A549 (cell line): ENCODE data around the gene PRDM2. TPM values are rescaled to one million over a fixed set of nuclear protein-coding genes. Genes with fewer than 3 reads are reported as not detected.

Experiments used
- ATAC-seq, 2 experiments: fragments of 200-7000 bp in 1 of 2; fragments of >200 bp in 1 of 2; cut with Nextera tagmentation in 1 of 2; cut with Tn5 transposase in 1 of 2; 3 replicates each; pipeline versions ENCODE4 v1.8.0 to v1.9.1; 2018 to 2020; ENCODE audit warnings: mild to moderate bottlenecking in 1 of 2, moderate library complexity in 1 of 2
- CTCF ChIA-PET: fragments of 300-600 bp; sonication (Branson Sonifier 250); formaldehyde crosslinking; extraction: SDS; loops from one replicate; lab custom pipeline; 2021; ENCODE audit warnings: antibody characterized with exemption, inconsistent platforms; lab: Yijun Ruan, JAX
- POLR2A ChIA-PET: fragments of 350-600 bp; formaldehyde crosslinking; extraction: SDS; loops from one replicate; lab custom pipeline; 2021; ENCODE audit warnings: antibody characterized with exemption, inconsistent platforms; lab: Yijun Ruan, JAX
- DNase-seq, 2 experiments: peaks; one replicate each; pipeline versions ENCODE4 v3.0.0 to v3.0.0-alpha.2; 2011 to 2016; ENCODE audit warnings: low read depth in 1 of 2, low spot score in 1 of 2
- FAIRE-seq: peaks from 2 replicates; lab custom pipeline; 2011; peaks lifted over from hg19 to GRCh38; lab: Jason Lieb, UNC
- H3K27ac ChIP-seq, 2 experiments: fragments of >200 bp; sonication (Bioruptor Twin); formaldehyde crosslinking; 3 replicates each; pipeline ENCODE4 v1.5.1; 2016 to 2017
- H3K4me1 ChIP-seq: fragments of >200 bp; sonication (Bioruptor Twin); formaldehyde crosslinking; 3 replicates; pipeline ENCODE4 v1.6.1; 2016
- H3K4me2 ChIP-seq: fragments of >200 bp; sonication (Bioruptor Twin); formaldehyde crosslinking; 3 replicates; pipeline ENCODE4 v1.6.1; 2016
- H3K4me3 ChIP-seq: fragments of >200 bp; sonication (Bioruptor Twin); formaldehyde crosslinking; 3 replicates; pipeline ENCODE4 v1.5.1; 2016
- H3K9me3 ChIP-seq: fragments of >200 bp; sonication (Bioruptor Twin); formaldehyde crosslinking; 3 replicates; pipeline ENCODE4 v1.6.1; 2016
- BHLHE40 ChIP-seq: IDR thresholded peaks from 2 replicates; pipeline ENCODE4 v1.6.1; 2012; ENCODE audit warnings: low read depth, low read length, inconsistent platforms
- CBX8 ChIP-seq: fragments of 200-600 bp; sonication (generic); IDR thresholded peaks from 2 replicates; pipeline ENCODE4 v1.6.1; 2016
- CHD4 ChIP-seq: fragments of 200-600 bp; sonication (generic); IDR thresholded peaks from 2 replicates; pipeline ENCODE4 v1.6.1; 2016; ENCODE audit warnings: antibody characterized with exemption, mild to moderate bottlenecking, borderline replicate concordance
- EHF ChIP-seq: fragments of 250-450 bp; sonication (Bioruptor Pico); IDR thresholded peaks from 2 replicates; pipeline ENCODE4 v1.5.0; 2020; ENCODE audit warnings: mild to moderate bottlenecking
- ESRRA ChIP-seq: fragments of 150-350 bp; IDR thresholded peaks from 2 replicates; pipeline ENCODE4 v1.6.1; 2014; ENCODE audit warnings: mild to moderate bottlenecking, low read length, borderline replicate concordance
- GATA3 ChIP-seq: IDR thresholded peaks from 2 replicates; pipeline ENCODE4 v1.6.1; 2012; ENCODE audit warnings: borderline replicate concordance
- HDAC2 ChIP-seq: fragments of 200-600 bp; sonication (generic); IDR thresholded peaks from 2 replicates; pipeline ENCODE4 v1.6.1; 2016
- HEYL ChIP-seq: fragments of 250-450 bp; sonication (Bioruptor Pico); IDR thresholded peaks from 2 replicates; pipeline ENCODE4 v1.8.0; 2021; ENCODE audit warnings: mild to moderate bottlenecking, moderate library complexity
- MAZ ChIP-seq: fragments of 150-350 bp; IDR thresholded peaks from 2 replicates; pipeline ENCODE4 v1.6.1; 2014; ENCODE audit warnings: antibody characterized with exemption, low read depth, low read length, borderline replicate concordance
- NR3C1 ChIP-seq: fragments of >200 bp; sonication (Bioruptor Twin); formaldehyde crosslinking; IDR thresholded peaks from 3 replicates; pipeline ENCODE4 v1.6.1; 2017
- PHF8 ChIP-seq: fragments of 200-600 bp; sonication (generic); IDR thresholded peaks from 2 replicates; pipeline ENCODE4 v1.6.1; 2016; ENCODE audit warnings: low read depth, mild to moderate bottlenecking, antibody characterized with exemption, moderate library complexity, borderline replicate concordance
- POLR2A ChIP-seq: IDR thresholded peaks from 2 replicates; pipeline ENCODE4 v1.6.1; 2012; ENCODE audit warnings: mild to moderate bottlenecking, low read length
- RAD21 ChIP-seq, 2 experiments: fragments of >200 bp in 1 of 2; sonication (Bioruptor Twin) in 1 of 2; formaldehyde crosslinking in 1 of 2; IDR thresholded peaks in 1 of 2; conservative IDR thresholded peaks in 1 of 2; 2 replicates in 1 of 2; 3 replicates in 1 of 2; pipeline ENCODE4 v1.6.1; 2012 to 2018; ENCODE audit warnings: inconsistent platforms in 1 of 2
- TFCP2L1 ChIP-seq: fragments of 250-450 bp; sonication (Bioruptor Pico); IDR thresholded peaks from 2 replicates; pipeline ENCODE4 v1.5.0; 2021; ENCODE audit warnings: mild to moderate bottlenecking
- TP53 ChIP-seq: fragments of 250-450 bp; sonication (Bioruptor Pico); IDR thresholded peaks from 2 replicates; pipeline ENCODE4 v1.5.0; 2021; ENCODE audit warnings: mild to moderate bottlenecking, moderate library complexity
- WGBS: methylation state at CpG from one replicate; pipeline ENCODE4 v1.1.6; 2017; ENCODE audit errors: missing lambda C conversion rate; 5-methylcytosine and 5-hydroxymethylcytosine counted together
- polyA plus RNA-seq, 4 experiments: library from polyadenylated mRNA; depleted of rRNA in 3 of 4; stranded (reverse); fragments of >200 nt; fragmentation: RNase III in 1 of 4; extraction: RNeasy Plus Mini Kit Qiagen cat#74134 plus additional on column Dnase treatment in 1 of 4; gene quantifications; 2 replicates in 3 of 4; 3 replicates in 1 of 4; pipeline ENCODE4 v1.2.3, GENCODE V29; 2011 to 2017
- TF ChIP-seq, protein P1 (sequence below): fragments of >200 bp; sonication (Bioruptor Twin); formaldehyde crosslinking; IDR thresholded peaks from 3 replicates; pipeline ENCODE4 v1.5.1; 2016
- TF ChIP-seq, protein P2 (sequence below): IDR thresholded peaks from 2 replicates; pipeline ENCODE4 v1.6.1; 2012; ENCODE audit warnings: low read depth, borderline replicate concordance
- TF ChIP-seq, protein P3 (sequence below): fragments of 450-650 bp; IDR thresholded peaks from 2 replicates; pipeline ENCODE4 v1.6.1; 2014; ENCODE audit warnings: antibody characterized with exemption
- TF ChIP-seq, protein P4 (sequence below): IDR thresholded peaks from 2 replicates; pipeline ENCODE4 v1.6.1; 2012
- TF ChIP-seq, protein P5 (sequence below): fragments of >200 bp; sonication (Bioruptor Twin); formaldehyde crosslinking; IDR thresholded peaks from 3 replicates; pipeline ENCODE4 v1.6.1; 2016

The PRDM2 gene
- polyA plus RNA-seq, 2 of the 4 experiments (the other 2 are of a cell fraction): 7.9 to 8.4 TPM

DNA sequence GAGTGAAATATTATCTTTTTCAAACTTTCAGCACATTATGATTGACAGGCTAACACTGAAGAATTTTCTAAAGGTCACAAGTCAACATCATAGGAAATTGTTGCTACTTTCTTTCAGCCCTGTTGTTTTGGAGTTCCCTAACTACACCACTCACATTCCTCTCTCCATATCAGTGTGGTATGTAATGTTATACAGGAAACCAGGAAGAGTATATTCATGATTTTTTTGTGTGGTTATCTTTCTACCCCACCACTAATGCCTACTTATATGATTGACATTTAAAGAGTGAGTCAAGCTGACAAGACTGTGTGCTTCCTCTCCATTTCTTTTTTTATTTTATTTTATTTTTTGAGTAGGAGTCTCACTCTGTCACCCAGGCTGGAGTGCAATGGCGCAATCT, 47.8 kb upstream of the PRDM2 start (continued):
- TF ChIP-seq, protein P1, sequence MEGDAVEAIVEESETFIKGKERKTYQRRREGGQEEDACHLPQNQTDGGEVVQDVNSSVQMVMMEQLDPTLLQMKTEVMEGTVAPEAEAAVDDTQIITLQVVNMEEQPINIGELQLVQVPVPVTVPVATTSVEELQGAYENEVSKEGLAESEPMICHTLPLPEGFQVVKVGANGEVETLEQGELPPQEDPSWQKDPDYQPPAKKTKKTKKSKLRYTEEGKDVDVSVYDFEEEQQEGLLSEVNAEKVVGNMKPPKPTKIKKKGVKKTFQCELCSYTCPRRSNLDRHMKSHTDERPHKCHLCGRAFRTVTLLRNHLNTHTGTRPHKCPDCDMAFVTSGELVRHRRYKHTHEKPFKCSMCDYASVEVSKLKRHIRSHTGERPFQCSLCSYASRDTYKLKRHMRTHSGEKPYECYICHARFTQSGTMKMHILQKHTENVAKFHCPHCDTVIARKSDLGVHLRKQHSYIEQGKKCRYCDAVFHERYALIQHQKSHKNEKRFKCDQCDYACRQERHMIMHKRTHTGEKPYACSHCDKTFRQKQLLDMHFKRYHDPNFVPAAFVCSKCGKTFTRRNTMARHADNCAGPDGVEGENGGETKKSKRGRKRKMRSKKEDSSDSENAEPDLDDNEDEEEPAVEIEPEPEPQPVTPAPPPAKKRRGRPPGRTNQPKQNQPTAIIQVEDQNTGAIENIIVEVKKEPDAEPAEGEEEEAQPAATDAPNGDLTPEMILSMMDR: no peak
- no peak for TF ChIP-seq RAD21 (conservative IDR thresholded peaks at IDR 0.05 in 1 of 2, IDR thresholded peaks at IDR 0.05 in 1 of 2)

DNA sequence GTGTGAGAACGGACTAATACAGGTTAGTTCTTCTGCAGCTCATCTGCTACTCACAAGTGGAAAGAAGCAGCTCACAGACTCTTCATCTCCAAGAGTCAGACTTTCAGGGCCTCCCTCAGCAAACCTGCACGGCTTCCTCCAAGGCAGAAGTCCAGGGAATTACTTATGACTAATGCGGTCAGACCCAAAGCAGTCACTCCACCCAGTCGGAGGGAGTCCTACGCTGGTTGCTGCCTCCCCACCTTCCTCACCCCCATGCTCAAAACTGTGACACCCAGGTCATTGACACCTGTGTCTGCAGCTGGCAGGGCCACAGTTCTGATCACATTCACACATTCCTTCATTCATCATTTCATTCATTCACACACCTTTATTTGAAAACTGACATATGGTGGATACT, 38.4 kb upstream of the PRDM2 start:
- no peak overlapping the region for H3K4me3 ChIP-seq
- no peaks in the 10 kb centered on the region for H3K9me3 ChIP-seq
- FAIRE-seq (no peak), ATAC-seq (no peak), DNase-seq (no peak)
- 24% methylated on average over 5 of the region's 5 CpGs for WGBS
- no peaks in the 10 kb centered on the region for H3K4me1 ChIP-seq
- CTCF ChIA-PET: interaction anchor here (0.9 kb wide), 1 partner anchor 302 kb away, joined by 3 read pairs; no protein-coding TSS in a partner anchor
- POLR2A ChIA-PET: no interaction called here
- TF ChIP-seq GATA3 (no peak), TFCP2L1 (CRISPR knock-in tag) (no peak), HEYL (no peak), HDAC2 (no peak), TP53 (no peak), PHF8 (no peak), CHD4 (no peak), ESRRA (no peak), MAZ (no peak), BHLHE40 (no peak), CBX8 (no peak), NR3C1 (no peak), EHF (no peak)
- TF ChIP-seq, protein P2, sequence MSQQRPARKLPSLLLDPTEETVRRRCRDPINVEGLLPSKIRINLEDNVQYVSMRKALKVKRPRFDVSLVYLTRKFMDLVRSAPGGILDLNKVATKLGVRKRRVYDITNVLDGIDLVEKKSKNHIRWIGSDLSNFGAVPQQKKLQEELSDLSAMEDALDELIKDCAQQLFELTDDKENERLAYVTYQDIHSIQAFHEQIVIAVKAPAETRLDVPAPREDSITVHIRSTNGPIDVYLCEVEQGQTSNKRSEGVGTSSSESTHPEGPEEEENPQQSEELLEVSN: no peak
- TF ChIP-seq, protein P3, sequence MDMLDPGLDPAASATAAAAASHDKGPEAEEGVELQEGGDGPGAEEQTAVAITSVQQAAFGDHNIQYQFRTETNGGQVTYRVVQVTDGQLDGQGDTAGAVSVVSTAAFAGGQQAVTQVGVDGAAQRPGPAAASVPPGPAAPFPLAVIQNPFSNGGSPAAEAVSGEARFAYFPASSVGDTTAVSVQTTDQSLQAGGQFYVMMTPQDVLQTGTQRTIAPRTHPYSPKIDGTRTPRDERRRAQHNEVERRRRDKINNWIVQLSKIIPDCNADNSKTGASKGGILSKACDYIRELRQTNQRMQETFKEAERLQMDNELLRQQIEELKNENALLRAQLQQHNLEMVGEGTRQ: no peak
- TF ChIP-seq, protein P4, sequence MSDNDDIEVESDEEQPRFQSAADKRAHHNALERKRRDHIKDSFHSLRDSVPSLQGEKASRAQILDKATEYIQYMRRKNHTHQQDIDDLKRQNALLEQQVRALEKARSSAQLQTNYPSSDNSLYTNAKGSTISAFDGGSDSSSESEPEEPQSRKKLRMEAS: no peak
- TF ChIP-seq, protein P5, sequence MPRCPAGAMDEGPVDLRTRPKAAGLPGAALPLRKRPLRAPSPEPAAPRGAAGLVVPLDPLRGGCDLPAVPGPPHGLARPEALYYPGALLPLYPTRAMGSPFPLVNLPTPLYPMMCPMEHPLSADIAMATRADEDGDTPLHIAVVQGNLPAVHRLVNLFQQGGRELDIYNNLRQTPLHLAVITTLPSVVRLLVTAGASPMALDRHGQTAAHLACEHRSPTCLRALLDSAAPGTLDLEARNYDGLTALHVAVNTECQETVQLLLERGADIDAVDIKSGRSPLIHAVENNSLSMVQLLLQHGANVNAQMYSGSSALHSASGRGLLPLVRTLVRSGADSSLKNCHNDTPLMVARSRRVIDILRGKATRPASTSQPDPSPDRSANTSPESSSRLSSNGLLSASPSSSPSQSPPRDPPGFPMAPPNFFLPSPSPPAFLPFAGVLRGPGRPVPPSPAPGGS: no peak
- no peak overlapping the region for H3K4me2 ChIP-seq
- H3K27ac ChIP-seq: no peak overlapping the region

DNA sequence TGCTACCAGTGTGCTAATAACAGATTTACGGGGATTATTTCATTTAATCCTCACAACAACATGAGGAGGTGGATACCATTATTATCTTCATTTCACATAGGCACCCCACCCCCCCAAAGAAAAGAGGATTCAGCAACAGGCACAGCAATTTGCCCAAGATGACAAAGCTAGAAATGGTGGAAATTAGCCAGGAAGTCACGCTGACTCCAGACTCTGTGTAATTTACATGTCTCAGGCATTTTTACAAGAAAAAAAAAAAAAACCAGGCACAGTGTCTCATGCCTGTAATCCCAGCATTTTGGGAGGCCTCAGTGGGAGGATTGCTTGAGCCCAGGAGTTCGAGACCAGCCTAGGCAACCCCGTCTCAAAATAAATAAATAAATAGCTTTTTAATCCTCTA, 37.5 kb upstream of the PRDM2 start:
- Histone ChIP-seq H3K4me3 (no peak overlapping the region), H3K9me3 (no peaks in the 10 kb centered on the region), H3K4me2 (no peak overlapping the region), H3K4me1 (no peaks in the 10 kb centered on the region), H3K27ac (no peak overlapping the region)
- WGBS: 74% methylated on average over 4 of the region's 4 CpGs
- ATAC-seq (no peak), FAIRE-seq (no peak), DNase-seq (no peak)
- CTCF ChIA-PET: interaction anchor here (0.9 kb wide), 1 partner anchor 302 kb away, joined by 3 read pairs; no protein-coding TSS in a partner anchor
- TF ChIP-seq HEYL (no peak), POLR2A (no peak)
- POLR2A ChIA-PET: no interaction called here
